ENCODE measurements around the gene ZNF808.
"Not testable (repeated sequence)": the region's sequence is repeated elsewhere in the genome, so short reads cannot be mapped to it uniquely, and the experiment has no call there.

The ZNF808 gene

DNA sequence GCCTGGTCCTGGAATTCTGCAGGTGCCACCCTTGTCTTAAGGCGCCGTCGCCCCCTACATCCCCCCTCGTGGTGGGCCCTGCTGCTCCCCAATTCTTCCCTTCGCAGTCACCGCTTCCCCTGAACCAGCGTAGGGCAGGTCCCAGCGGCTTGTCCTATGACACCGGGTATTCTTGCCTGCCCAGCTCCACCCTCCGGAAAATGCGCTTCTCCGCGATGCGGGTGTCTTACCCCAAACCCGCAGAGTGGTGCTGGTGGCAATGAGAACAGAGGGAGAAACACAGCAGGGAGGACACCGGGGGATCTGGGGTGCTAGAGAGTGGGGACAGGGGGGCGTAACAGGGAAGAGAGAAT is 9.0 kb downstream of the ZNF808 start:
- DNase-seq = peak; percentile 54 to 67

DNA sequence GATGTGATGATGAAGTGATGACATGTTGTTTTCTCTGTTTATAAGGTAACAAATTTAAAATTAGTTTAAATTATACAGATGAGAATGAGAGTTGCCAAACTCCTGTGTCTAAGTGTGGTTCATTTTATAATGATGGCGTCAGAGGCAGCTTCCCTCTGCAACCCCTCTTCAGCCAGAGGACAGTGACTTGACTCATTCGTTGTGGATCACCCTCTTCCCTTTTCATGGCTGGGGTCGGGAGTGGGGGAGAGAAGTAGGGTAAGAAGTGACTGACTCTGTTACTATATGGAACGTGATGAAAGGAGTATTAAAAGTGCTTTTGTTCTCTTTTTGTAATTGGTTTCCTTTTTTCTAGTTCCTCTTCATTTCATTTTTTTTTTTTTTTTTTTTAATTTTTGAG is 11.3 kb downstream of the ZNF808 start:
- DNase-seq = not testable (repeated sequence)

DNA sequence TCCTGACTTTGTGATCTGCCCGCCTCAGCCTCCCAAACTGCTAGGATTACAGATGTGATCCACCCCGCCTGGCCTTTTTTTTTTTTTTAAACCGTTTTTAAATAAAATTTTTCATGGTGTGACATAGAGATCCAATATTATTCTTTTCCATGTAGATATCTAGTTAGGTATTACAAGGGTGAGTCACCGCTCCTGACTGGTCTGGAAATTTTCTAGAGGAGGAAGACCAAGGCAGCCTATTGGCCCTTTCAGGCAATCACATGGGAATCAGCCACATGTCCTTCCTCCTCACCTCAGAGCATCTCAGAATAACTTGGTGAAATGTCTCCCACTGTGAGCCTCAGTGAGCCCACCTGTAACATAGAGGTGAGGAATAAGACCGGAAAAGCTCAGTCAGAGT is 13.7 kb downstream of the ZNF808 start:
- DNase-seq = not testable (repeated sequence)

DNA sequence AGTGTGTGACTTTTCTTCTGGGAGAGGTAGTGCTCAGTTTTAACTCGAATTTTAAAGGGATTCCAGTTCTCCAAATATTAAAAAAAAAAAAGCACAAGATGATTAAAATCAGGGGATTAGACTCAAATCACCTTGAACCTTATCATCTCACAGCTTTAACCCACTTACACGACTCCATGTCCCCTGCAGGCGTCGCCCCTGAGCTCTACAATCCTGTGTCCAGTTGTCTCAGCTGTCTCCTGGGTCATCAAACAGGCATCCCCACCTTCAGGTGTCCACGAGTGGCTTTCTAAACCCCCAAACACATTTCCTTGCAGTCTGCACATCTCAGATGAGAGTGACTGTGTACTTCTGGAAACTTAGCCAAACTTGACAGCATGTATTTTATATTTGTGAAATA is 14.1 kb downstream of the ZNF808 start:
- no peak for DNase-seq

DNA sequence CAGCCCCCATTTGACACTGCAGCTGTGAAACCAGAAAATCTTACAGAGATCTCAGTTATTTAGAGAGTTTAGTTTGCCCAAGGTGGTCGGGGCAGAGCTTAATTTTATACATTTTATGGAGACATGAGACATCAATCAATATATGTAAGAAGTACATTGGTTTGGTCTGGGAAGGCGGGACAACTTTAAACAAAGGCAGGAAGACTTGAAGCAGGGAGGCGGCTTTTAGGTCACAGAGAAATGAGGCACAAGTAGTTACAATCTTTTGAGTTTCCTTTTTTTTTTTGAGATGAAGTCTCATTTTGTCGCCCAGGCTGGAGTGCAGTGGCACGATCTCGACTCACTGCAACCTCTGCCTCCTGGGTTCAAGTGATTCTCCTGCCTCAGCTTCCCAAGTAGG is 15.1 kb downstream of the ZNF808 start:
- not testable (repeated sequence) for DNase-seq

DNA sequence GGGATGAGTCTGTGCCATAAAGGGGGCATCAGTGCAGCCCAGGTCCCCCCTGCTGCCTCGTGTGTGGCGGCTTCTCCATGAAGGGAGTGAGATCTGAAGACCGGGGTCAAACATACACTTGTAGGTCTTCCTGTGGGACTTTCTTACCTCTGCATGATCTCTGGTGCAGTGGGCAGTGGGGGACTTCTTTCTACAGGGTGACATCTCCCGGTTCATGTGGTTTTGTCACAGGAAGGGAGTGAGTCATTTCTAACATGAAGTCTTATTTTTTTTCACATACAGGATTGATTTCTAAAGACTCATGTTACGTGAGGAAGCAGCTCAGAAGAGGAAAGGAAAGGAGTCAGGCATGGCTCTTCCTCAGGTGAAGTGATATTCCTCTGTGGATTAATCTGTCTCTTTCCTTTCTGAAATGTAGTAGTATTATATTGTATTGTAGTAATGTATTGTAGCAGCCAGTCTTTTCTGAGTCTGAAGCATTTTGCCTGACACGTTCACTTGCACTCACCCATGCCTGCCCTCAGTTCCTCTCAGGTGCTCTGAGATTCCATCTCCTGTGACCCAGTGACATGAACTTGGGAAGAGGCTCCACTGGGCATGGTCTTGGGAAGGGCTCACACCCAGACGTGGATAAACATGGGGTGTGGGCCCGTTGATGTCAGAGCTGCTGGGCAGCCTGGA is 15.7 kb downstream of the ZNF808 start:
- peak; percentile 20 to 28 for DNase-seq

DNA sequence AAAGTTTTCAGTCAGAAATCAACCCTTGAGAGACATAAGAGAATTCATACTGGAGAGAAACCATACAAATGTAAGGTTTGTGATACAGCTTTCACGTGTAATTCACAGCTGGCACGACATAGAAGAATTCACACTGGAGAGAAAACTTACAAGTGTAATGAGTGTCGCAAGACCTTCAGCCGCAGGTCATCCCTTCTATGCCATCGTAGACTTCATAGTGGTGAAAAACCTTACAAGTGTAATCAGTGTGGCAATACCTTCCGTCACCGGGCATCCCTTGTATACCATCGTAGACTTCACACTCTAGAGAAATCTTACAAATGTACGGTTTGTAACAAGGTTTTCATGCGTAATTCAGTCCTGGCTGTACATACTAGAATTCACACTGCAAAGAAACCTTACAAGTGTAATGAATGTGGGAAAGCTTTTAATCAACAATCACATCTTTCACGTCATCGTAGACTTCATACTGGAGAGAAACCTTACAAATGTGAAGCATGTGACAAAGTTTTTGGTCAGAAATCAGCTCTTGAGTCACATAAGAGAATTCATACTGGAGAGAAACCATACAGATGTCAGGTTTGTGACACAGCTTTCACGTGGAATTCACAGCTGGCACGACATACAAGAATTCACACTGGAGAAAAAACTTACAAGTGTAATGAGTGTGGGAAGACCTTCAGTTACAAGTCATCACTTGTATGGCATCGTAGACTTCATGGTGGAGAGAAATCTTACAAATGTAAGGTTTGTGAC is 26.9 kb downstream of the ZNF808 start:
- no peak for DNase-seq

DNA sequence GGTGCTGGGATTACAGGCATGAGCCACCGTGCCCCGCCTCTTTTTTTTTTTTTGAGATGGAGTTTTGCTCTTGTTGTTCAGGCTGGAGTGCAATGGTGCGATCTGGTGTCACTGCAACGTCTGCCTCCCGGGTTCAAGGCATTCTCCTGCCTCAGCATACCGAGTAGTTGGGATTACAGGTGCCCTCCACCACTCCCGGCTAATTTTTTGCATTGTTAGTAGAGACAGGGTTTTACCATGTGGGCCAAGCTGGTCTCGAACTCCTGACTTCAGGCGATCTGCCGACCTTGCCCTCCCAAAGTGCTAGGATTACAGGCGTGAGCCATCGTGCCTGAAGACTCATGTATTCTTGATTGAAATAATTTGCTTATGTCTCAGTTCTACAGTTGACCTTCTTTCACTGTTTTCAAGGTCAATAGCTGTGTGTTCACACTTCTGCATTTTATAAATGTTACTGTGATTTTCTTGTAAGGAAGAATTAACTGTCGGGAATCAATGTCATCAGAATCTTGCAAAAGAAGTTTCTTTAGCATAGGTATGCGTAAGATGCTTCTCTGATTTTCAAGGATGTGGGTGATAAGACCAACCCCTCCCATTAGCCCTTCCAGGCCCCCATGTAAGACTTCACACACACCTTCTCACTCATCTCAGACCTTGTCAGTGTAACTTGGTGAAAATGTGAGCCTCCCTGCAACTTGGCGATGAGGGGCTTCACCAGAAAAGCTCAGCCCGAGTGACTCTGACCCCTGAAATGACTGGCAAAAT is 29.9 kb downstream of the ZNF808 start:
- no peak for DNase-seq

DNA sequence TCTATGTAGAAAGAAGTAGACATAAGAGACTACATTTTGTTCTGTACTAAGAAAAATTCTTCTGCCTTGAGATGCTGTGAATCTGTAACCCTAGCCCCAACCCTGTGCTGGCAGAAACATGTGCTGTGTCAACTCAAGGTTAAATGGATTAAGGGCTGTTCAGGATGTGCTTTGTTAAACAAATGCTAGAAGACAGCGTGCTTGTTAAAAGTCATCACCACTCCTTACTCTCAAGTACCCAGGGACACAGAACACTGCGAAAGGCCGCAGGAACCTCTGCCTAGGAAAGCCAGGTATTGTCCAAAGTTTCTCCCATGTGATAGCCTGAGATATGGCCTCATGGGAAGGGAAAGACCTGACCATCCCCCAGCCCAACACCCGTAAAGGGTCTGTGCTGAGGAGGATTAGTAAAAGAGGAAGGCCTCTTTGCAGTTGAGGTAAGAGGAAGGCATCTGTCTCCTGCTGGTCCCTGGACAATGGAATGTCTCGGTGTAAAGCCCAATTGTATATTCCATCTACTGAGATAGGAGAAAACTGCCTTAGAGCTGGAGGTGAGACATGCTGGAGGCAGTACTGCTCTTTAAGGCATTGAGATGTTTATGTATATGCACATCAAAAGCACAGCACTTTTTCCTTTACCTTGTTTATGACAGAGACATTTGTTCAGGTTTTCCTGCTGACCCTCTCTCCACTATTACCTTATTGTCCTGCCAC is 31.4 kb downstream of the ZNF808 start:
- DNase-seq = not testable (repeated sequence)

DNA sequence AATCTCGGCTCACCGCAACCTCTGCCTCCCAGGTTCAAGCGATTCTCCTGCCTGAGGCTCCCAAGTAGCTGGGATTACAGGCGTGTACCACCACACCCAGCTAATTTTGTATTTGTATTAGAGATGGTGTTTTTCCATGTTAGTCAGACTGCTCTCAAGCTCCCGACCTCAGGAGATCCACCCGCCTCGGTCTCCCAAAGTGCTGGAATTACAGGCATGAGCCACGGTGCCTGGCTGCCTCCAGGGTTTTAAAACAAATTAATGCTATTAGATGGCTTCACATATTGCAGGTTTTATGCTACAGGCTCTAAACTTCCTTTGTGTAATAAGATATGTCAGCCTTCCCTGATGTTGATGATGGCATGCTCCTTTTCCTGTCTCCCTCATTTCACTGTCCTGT is 34.1 kb downstream of the ZNF808 start:
- DNase-seq = not testable (repeated sequence)

DNA sequence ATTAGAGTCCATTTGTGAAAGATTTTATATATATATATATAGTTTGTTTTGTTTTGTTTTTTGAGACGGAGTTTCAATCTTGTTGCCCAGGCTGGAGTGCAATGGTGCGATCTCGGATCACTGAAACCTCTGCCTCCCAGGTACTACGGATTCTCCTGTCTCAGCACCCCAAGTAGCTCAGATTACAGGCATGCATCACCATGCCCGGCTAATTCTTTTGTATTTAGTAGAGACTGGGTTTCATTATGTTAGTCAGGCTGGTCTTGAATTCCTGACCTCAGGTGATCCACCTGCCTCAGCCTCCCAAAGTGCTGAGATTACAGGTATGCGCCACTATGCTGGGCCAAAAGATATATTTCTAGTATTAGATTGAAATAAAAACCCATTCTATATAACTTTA is 38.7 kb downstream of the ZNF808 start:
- DNase-seq = no peak

DNA sequence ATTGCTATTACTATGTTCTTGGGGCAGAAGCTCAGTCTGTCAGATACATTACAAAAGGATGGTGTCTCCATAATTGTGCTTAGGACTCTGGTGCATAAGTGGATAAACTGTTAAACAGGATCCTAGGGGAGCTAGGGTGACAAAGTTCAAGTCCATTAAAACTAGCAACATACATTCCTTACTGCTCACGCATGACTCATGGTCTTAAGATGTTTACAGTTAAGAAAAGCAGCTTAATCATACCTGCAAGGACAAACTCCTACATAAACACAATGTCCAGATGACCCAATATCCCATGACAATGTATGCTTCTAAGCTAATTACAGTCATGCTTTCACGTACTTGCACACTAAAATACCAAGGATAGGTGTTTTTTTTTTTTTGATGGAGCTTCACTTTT is 39.1 kb downstream of the ZNF808 start:
- DNase-seq = no peak

DNA sequence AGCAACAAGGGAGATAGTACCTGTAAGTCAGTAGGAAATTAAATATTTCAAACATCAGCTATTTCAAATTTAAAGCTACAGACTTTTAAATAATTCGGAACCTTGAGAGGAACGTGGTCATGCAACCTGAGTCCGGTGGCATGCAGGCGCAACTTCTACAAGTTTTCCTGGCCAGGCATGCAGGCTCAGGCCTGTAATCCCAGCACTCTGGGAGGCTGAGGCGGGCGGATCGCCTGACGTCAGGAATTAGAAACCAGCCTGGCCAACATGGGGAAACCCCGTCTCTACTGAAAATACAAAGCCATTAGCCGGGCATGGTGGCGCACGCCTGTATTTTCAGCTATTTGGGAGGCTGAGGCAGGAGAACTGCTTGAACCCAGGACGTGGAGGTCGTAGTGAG is 40.5 kb downstream of the ZNF808 start:
- no peak for DNase-seq

DNA sequence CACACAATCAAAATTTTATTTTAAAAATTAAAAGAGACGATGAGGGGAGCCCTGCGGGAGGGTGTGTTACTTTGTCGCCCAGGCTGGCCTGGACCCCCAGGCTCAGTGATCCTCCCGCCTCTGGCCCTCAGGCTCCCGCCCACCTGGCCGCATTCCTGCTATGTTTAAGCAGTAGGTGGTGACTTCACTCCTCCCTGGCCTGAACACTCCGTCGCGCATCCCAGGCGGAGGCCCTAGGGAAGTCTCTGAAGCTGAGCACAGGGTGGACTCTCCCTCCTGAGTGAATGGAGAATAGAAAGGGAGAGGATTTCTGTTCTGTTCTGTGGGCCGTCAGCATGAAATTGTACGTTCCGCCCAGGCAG is 42.2 kb downstream of the ZNF808 start:
- DNase-seq = not testable (repeated sequence)

DNA sequence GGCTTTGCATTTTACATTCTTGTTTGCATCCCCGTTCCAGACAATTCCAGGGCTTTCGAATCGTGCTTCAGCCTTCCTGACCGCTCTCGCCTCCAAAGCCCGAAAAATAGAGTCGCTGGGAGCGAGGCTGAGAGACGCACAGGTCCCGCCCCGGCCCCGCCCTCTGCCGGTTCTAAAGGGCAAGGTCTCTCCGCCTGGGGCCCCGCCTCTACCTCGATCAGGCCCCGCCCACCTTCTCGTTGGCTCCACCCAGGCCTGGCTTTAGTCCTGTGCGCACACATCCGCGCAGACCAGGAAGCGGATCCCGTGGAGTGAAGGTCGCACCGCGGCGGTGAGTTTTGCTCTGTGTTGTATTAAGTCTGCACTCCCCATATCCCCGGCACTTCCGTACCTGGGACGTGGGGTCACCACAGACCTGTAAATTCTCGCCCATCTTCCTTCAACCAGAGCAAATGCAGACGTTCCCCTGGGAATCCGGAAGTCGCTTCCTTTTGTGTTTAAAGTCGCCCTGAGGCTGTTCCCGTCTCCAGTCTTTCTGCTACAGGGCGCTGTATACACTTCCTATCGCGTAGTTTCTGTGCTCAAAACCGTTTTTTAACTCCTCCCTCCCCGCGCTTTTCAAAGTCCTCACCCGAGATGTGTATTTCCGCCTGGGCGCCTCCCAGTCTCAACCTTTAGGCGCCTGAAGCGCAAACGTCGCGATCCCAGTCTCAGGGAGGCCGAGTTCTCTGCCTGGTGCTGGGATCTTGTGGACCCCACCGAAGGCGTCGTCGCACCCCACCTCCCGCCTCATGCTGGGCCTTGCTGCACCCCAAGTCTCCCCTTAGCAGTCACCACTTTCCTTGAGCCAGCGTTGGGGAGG is 42.8 kb downstream of the ZNF808 start, which contains the start of gene ZNF701:
ZNF701 (plus strand) TSS at position 288 of the 862 bp plus-strand sequence. CDS start 3,861 bp downstream, outside the sequence.
- peak; percentile 95 to 96 for DNase-seq

DNA sequence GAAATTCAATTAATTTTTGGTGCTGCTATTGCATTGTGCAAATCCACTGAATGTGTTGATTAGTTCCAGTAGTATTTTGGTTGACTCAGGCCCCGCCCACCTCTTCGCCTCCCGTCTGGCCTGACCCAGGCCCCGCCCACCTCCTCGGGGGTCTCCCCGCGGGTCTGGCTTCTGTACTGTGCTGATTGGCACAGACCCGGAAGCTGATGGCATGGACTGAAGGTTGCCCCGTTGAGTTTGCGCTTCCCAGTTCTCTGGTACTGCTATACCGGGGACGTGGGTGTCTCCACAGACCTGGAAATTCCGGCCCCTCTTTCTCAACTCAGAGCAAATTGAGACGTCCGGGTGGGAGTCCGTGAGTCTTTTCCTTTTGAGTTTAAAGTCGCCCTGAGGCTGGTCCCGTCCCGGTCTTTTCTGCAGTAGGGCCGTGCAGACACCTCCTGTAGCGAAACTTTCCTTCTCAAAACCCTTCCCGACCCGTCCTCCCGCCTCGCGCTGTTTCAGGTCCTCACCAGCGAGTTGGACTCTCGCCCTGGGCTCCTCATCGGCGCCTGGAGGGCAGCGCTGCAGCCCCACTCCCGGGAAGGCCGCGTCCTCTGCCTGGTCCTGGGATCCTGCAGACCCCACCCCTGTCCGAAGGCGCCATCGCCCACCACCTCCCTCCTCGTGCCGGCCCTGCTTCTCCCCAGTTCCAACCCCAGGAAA is 57.4 kb downstream of the ZNF808 start:
- DNase-seq = no peak

DNA sequence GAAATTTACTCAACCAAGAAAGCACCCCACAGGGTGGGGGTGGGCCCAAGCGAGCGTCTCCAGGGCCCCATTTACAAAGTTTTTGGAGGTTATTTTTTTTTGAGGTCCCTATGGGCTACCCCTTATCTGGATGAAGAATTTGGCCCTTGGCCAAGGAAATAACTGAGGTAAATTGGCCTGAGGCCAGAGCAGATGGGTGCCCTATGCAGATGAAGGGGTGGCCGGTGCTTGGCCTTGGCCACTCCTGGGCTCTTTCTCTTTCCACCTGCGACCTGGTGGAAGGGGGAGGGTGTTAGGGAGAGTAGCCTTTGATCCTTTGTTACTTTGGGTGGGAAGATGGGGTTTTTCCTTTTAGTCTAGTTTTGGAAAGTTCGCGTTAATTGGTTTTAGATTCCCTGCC is 58.1 kb downstream of the ZNF808 start:
- DNase-seq = no peak

DNA sequence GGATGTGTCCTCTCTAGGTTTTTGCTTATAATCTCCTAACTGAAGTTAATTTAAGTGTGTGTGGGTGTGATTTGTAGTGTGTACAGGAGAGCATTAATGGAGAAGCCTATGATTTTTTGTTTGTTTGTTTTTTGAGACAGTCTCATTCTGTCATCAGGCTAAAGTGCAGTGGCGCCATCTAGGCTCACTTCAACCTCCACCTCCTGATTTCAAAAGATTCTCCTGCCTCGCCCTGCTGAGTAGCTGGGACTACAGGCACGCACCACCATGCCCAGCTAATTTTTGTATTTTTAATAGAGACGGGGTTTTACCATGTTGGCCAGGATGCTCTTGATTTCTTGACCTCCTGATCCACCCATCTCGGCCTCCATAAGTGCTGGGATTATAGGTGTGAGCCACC is 63.3 kb downstream of the ZNF808 start:
- no peak for DNase-seq

DNA sequence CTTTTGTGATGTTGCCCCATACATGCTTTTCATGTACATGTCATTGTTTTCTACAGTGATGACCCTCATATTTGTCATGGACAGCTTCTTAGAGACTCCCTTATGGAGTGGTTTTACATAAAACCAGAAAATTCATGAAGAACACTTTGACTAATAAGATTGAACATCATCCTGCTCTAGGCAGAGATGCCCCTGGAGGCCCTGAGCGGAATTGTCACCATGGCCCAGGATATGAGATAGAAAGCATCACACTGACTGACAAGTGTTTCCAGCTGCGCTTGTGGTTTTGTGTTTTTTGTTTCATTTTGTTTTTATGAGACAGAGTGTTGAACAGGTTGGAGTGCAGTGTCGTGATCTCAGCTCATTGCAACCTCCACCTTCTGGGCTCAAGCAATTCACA is 64.8 kb downstream of the ZNF808 start:
- DNase-seq = no peak

DNA sequence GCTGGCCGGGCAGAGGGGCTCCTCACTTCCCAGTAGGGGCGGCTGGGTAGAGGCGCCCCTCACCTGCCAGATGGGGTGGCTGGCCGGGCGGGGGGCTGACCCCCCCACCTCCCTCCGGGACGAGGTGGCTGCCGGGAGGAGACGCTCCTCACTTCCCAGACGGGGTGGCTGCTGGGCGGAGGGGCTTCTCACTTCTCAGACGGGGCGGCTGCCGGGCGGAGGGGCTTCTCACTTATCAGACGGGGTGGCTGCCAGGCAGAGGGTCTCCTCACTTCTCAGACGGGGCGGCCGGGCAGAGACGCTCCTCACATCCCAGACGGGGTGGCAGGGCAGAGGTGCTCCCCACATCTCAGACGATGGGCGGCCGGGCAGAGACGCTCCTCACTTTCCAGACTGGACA is 66.0 kb downstream of the ZNF808 start:
- DNase-seq = not testable (repeated sequence)

DNA sequence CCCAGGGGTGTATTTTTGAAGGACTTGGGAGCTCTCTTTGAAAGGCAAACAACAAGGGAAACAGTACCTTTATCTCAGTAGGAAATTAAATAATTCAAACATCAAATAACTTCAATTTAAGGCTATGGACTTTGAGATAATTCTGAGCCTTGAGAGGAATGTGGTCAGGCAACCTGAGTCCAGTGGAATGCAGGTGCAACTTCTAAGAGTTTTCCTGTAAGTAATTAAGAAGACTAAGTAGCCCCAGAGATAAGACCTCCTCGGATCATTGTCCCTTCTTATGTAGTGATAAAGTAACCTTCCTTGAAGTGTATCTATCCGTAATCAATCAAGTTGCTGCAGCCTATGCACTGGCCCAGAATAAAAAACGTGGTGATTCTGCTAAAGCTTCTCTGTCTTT is 71.8 kb downstream of the ZNF808 start:
- DNase-seq = no peak

DNA sequence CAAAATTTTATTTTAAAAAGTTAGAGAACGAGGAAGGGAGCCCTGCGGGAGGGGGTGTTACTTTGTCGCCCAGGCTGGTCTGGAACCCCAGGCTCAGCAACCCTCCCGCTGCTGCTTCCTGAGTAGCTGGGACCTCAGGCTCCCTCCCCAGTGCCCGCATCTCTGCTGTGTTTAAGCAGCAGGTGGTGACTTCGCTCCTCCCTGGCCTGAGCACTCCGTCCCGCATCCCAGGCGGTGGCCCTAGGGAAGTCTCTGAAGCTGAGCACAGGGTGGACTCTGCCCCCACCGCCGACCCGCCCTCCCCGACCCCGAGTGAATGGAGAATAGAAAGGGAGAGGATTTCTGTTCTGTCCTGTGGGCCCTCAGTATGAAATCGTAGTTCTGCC is 73.2 kb downstream of the ZNF808 start:
- peak in 1 of 2 experiments; percentile 11 for DNase-seq
